Esophagus squamous epithelium (tissue), 5 donors: ENCODE results near the gene ZNF436. TPM values are rescaled to one million over a fixed set of nuclear protein-coding genes. Genes with fewer than 3 reads are reported as not detected.
A peak's percentile ranks its signal among the peaks of the same experiment; 100 is the strongest.

Experiments used
- DNase-seq: peaks from one replicate; lab custom pipeline; 2025; lab: John Stamatoyannopoulos, UW
- H3K27ac ChIP-seq, 4 donors: fragments of 200-600 bp; sonication (generic); one replicate each; pipeline ENCODE4 v1.5.1; 2016 to 2019; ENCODE audit warnings: mild to moderate bottlenecking in 1 of 4
- H3K27me3 ChIP-seq, 4 donors: fragments of 200-600 bp; sonication (generic); 1 replicate in 3 of 4; 2 replicates in 1 of 4; pipeline versions ENCODE4 v1.5.1 to v1.6.0; 2017 to 2021; ENCODE audit warnings: antibody characterized with exemption in 1 of 4
- H3K36me3 ChIP-seq, 3 donors: fragments of 200-600 bp; sonication (generic); one replicate each; pipeline ENCODE4 v1.5.1; 2016 to 2019
- H3K4me1 ChIP-seq, 3 donors: fragments of 200-600 bp; sonication (generic); one replicate each; pipeline ENCODE4 v1.5.1; 2017 to 2019
- H3K4me3 ChIP-seq, 4 donors: fragments of 200-600 bp; sonication (generic); 1 replicate in 3 of 4; 2 replicates in 1 of 4; pipeline ENCODE4 v1.5.1; 2016 to 2019; ENCODE audit warnings: mild to moderate bottlenecking in 2 of 4, moderate library complexity in 1 of 4
- H3K9me3 ChIP-seq, 3 donors: fragments of 200-600 bp; sonication (generic); one replicate each; pipeline ENCODE4 v1.5.1; 2016 to 2019
- CTCF ChIP-seq, 6 experiments: fragments of 450-650 bp in 4 of 6; fragments of 200-600 bp in 2 of 6; sonication (generic) in 2 of 6; IDR thresholded peaks; one replicate each; pipeline ENCODE4 v1.5.1; 2016 to 2019; ENCODE audit warnings: antibody characterized with exemption in 6 of 6, mild to moderate bottlenecking in 4 of 6, moderate library complexity in 4 of 6
- POLR2A ChIP-seq, 4 donors: fragments of 450-650 bp; IDR thresholded peaks; one replicate each; pipeline ENCODE4 v1.6.1; 2017; ENCODE audit warnings: antibody characterized with exemption in 4 of 4, mild to moderate bottlenecking in 4 of 4, moderate library complexity in 3 of 4
- WGBS, 2 donors: methylation state at CpG; one replicate each; pipeline ENCODE4 v1.1.5; 2018; 5-methylcytosine and 5-hydroxymethylcytosine counted together
- intact Hi-C: fragments of 100-400 bp; cut with DNase I; formaldehyde crosslinking; loops from one replicate; pipeline ENCODE4 v1.15.0; 2022
- total RNA-seq, 4 donors: library from RNA; depleted of rRNA; stranded (reverse); fragments of >200 nt; gene quantifications; one replicate each; pipeline ENCODE4 v1.1.0, GENCODE V29; 2016
- donor health status: DM: yes; HTN: yes; CAD: no.

Gene ZNF436
- 10 to 100 TPM; 14.9 to 33.6 (median 24.8) TPM for total RNA-seq

- WGBS, 2 donors = 0 to 4% methylated on average over 7 to 8 of the region's 29 CpGs
- Histone ChIP-seq H3K9me3 (peaks cover 0 to 12% (median 5%) of the 10 kb centered on the region in 3 donors), H3K27me3 (no peaks in the 10 kb centered on the region), H3K4me3 (peak within 1 kb of the TSS; percentile 71 to 94 (median 78)), H3K36me3 (peaks cover 0 to 20% (median 13%) of the 10 kb centered on the region in 3 donors), H3K4me1 (peaks cover 22 to 80% (median 31%) of the 10 kb centered on the region in 3 donors), H3K27ac (peak within 1 kb of the TSS; percentile 96 to 100 (median 98))
- TF ChIP-seq POLR2A (IDR thresholded peaks at IDR 0.05) (peak in 1 of 4 donors; percentile 42), CTCF (IDR thresholded peaks at IDR 0.05) (no peak)
- DNase-seq = no peak
- intact Hi-C loops = no loop called here
These were observed at the start of gene ZNF436 for GRCh38 chr1:23369335-23370013. ZNF436 (minus strand) TSS chr1:23369836; CDS start chr1:23368005, 1,831 bp downstream.

- Histone ChIP-seq H3K4me1 (peaks cover 19 to 36% (median 24%) of the 10 kb centered on the region in 3 donors), H3K4me3 (no peak overlapping the region)
- WGBS, 2 donors = 50 to 86% methylated on average over 4 to 5 of the region's 6 CpGs
These were observed 49.5 kb upstream of the ZNF436 start for GRCh38 chr1:23419180-23419579.

GRCh38 chr1:23417570-23417969 is 47.9 kb upstream of the ZNF436 start:
- no peak for DNase-seq
- intact Hi-C loops = no loop called here
- Histone ChIP-seq H3K9me3 (no peaks in the 10 kb centered on the region), H3K4me3 (no peak overlapping the region), H3K4me1 (peaks cover 8 to 20% (median 9%) of the 10 kb centered on the region in 3 donors), H3K27me3 (no peaks in the 10 kb centered on the region), H3K27ac (no peak overlapping the region), H3K36me3 (peaks cover 0 to 33% (median 0%) of the 10 kb centered on the region in 3 donors)
- 64 to 78% methylated on average over 3 of the region's 3 CpGs for WGBS, 2 donors
- TF ChIP-seq CTCF (IDR thresholded peaks at IDR 0.05) (no peak), POLR2A (IDR thresholded peaks at IDR 0.05) (no peak)

More at GRCh38 chr1:23419180-23419579, 49.5 kb upstream of the ZNF436 start:
- Histone ChIP-seq H3K27ac (no peak overlapping the region), H3K36me3 (peaks cover 0 to 33% (median 0%) of the 10 kb centered on the region in 3 donors), H3K27me3 (peaks cover 0 to 1% (median 0%) of the 10 kb centered on the region in 4 donors), H3K9me3 (no peaks in the 10 kb centered on the region)
- DNase-seq = no peak
- intact Hi-C loops = no loop called here
- no peak for TF ChIP-seq CTCF (IDR thresholded peaks at IDR 0.05)
- TF ChIP-seq POLR2A (IDR thresholded peaks at IDR 0.05) = no peak

- 88 to 93% methylated on average over 4 of the region's 4 CpGs for WGBS, 2 donors
- Histone ChIP-seq H3K4me3 (no peak overlapping the region), H3K9me3 (no peaks in the 10 kb centered on the region), H3K27me3 (no peaks in the 10 kb centered on the region), H3K36me3 (peaks cover 0 to 33% (median 0%) of the 10 kb centered on the region in 3 donors), H3K4me1 (peaks cover 2 to 14% (median 3%) of the 10 kb centered on the region in 3 donors), H3K27ac (no peak overlapping the region)
- no peak for DNase-seq
- TF ChIP-seq POLR2A (IDR thresholded peaks at IDR 0.05) (no peak), CTCF (IDR thresholded peaks at IDR 0.05) (no peak)
- intact Hi-C loops = no loop called here
These were observed 47.3 kb upstream of the ZNF436 start for GRCh38 chr1:23416964-23417363.

- WGBS, 2 donors = 82 to 94% methylated on average over 7 of the region's 7 CpGs
- no peak overlapping the region for H3K27ac ChIP-seq
- H3K4me3 ChIP-seq = no peak overlapping the region
- TF ChIP-seq CTCF (IDR thresholded peaks at IDR 0.05) = no peak
- TF ChIP-seq POLR2A (IDR thresholded peaks at IDR 0.05) = no peak
- H3K4me1 ChIP-seq = peaks cover 6 to 43% (median 10%) of the 10 kb centered on the region in 3 donors
- no peaks in the 10 kb centered on the region for H3K9me3 ChIP-seq
- H3K36me3 ChIP-seq = peaks cover 0 to 39% (median 0%) of the 10 kb centered on the region in 3 donors
- intact Hi-C loops = no loop called here
- no peak for DNase-seq
- H3K27me3 ChIP-seq = no peaks in the 10 kb centered on the region
These were observed 39.2 kb upstream of the ZNF436 start for GRCh38 chr1:23408797-23409290.
